ENCODE results near the gene RTKN. TPM values are rescaled to one million over a fixed set of nuclear protein-coding genes. Genes with fewer than 3 reads are reported as not detected.

The RTKN gene
- total and polyA plus RNA-seq, 2 of the 13 experiments (the other 11 are each of a cell fraction or from before 2014, with no cell fraction given), result 159 to 166 TPM

DNA sequence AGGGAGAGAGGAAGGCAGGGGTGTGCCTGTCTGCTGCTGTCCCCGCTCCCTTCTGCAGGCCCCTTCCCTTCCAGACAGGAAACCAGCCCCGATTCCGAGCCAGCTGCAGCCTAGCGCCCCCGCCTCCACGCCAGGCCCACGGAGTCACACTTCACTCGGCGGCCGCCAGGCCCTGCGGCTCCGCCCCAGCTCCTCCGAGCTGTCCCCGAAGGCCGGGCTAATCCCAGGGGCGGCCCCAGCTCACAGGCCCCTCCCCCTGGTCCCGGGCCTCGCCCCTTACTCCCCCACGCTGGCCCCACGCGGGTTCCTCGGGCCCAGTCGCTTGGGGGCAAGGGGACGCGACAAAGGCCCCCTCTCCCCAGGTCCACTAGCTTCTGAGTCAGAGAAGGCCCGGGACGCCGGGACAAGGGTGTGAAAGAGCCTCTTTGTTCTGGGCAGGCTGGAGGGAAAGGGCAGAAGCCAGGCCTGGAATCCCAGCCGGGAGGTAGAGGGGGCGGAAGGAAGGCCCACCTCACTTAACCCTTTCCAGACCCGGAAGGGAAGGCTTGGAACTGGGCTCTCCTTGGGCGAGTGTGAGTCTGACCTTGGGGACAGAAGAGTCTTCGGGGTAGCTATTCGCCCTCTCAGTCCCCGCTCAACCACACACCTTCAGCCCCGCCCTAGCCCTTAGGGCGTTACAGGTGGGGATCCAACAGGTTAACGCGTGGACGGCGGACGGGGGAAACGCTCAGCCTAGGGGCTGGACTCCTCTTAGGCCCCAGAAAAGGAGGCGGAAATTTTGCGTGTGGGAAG is 1.2 kb downstream of the RTKN start (continued):
- TF ChIP-seq, protein P1, sequence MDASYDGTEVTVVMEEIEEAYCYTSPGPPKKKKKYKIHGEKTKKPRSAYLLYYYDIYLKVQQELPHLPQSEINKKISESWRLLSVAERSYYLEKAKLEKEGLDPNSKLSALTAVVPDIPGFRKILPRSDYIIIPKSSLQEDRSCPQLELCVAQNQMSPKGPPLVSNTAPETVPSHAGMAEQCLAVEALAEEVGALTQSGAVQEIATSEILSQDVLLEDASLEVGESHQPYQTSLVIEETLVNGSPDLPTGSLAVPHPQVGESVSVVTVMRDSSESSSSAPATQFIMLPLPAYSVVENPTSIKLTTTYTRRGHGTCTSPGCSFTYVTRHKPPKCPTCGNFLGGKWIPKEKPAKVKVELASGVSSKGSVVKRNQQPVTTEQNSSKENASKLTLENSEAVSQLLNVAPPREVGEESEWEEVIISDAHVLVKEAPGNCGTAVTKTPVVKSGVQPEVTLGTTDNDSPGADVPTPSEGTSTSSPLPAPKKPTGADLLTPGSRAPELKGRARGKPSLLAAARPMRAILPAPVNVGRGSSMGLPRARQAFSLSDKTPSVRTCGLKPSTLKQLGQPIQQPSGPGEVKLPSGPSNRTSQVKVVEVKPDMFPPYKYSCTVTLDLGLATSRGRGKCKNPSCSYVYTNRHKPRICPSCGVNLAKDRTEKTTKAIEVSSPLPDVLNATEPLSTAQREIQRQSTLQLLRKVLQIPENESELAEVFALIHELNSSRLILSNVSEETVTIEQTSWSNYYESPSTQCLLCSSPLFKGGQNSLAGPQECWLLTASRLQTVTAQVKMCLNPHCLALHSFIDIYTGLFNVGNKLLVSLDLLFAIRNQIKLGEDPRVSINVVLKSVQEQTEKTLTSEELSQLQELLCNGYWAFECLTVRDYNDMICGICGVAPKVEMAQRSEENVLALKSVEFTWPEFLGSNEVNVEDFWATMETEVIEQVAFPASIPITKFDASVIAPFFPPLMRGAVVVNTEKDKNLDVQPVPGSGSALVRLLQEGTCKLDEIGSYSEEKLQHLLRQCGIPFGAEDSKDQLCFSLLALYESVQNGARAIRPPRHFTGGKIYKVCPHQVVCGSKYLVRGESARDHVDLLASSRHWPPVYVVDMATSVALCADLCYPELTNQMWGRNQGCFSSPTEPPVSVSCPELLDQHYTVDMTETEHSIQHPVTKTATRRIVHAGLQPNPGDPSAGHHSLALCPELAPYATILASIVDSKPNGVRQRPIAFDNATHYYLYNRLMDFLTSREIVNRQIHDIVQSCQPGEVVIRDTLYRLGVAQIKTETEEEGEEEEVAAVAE (CRISPR knock-in tag; IDR thresholded peaks at IDR 0.05; ENCODE audit: borderline replicate concordance), result peak; percentile 74; the same call in 1 of the 2 replicates
- TF ChIP-seq ARNTL (CRISPR knock-in tag; IDR thresholded peaks at IDR 0.05) (peak; percentile 76), FOXK2 (IDR thresholded peaks at IDR 0.05) (no peak), RBAK (CRISPR knock-in tag; IDR thresholded peaks at IDR 0.05) (0 out of 2 replicates have a peak, but pooled peaks have one; percentile 61), ZNF326 (CRISPR knock-in tag; IDR thresholded peaks at IDR 0.05; ENCODE audit: borderline replicate concordance) (no peak), ZNF788 (CRISPR knock-in tag; IDR thresholded peaks at IDR 0.05; ENCODE audit: borderline replicate concordance) (peak; percentile 90; the same call in 1 of the 2 replicates), EZH2 (conservative IDR thresholded peaks at IDR 0.05; ENCODE audit: low read depth, low read length) (no peak), ZNF430 (CRISPR knock-in tag; IDR thresholded peaks at IDR 0.05) (peak; percentile 99), ZSCAN20 (CRISPR knock-in tag; IDR thresholded peaks at IDR 0.05; ENCODE audit: borderline replicate concordance) (peak; percentile 71), JARID2 (CRISPR knock-in tag; IDR thresholded peaks at IDR 0.05; ENCODE audit: insufficient replicate concordance) (no peak), IRF2 (CRISPR knock-in tag; IDR thresholded peaks at IDR 0.05) (peak; percentile 58; the same call in 1 of the 2 replicates), EEA1 (CRISPR knock-in tag; IDR thresholded peaks at IDR 0.05; ENCODE audit: borderline replicate concordance) (no peak), SIX4 (CRISPR knock-in tag; IDR thresholded peaks at IDR 0.05) (no peak), REXO4 (CRISPR knock-in tag; IDR thresholded peaks at IDR 0.05; ENCODE audit: borderline replicate concordance) (no peak), SALL1 (CRISPR knock-in tag; IDR thresholded peaks at IDR 0.05) (peak; percentile 97)
- TF ChIP-seq, protein P2, sequence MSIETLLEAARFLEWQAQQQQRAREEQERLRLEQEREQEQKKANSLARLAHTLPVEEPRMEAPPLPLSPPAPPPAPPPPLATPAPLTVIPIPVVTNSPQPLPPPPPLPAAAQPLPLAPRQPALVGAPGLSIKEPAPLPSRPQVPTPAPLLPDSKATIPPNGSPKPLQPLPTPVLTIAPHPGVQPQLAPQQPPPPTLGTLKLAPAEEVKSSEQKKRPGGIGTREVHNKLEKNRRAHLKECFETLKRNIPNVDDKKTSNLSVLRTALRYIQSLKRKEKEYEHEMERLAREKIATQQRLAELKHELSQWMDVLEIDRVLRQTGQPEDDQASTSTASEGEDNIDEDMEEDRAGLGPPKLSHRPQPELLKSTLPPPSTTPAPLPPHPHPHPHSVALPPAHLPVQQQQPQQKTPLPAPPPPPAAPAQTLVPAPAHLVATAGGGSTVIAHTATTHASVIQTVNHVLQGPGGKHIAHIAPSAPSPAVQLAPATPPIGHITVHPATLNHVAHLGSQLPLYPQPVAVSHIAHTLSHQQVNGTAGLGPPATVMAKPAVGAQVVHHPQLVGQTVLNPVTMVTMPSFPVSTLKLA (IDR thresholded peaks at IDR 0.05), result no peak
- TF ChIP-seq, protein P3, sequence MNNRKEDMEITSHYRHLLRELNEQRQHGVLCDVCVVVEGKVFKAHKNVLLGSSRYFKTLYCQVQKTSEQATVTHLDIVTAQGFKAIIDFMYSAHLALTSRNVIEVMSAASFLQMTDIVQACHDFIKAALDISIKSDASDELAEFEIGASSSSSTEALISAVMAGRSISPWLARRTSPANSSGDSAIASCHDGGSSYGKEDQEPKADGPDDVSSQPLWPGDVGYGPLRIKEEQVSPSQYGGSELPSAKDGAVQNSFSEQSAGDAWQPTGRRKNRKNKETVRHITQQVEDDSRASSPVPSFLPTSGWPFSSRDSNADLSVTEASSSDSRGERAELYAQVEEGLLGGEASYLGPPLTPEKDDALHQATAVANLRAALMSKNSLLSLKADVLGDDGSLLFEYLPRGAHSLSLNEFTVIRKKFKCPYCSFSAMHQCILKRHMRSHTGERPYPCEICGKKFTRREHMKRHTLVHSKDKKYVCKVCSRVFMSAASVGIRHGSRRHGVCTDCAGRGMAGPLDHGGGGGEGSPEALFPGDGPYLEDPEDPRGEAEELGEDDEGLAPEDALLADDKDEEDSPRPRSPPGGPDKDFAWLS (CRISPR knock-in tag; IDR thresholded peaks at IDR 0.05; ENCODE audit: borderline replicate concordance), result no peak; the same call in 1 of the 2 replicates
- TF ChIP-seq, protein P4, sequence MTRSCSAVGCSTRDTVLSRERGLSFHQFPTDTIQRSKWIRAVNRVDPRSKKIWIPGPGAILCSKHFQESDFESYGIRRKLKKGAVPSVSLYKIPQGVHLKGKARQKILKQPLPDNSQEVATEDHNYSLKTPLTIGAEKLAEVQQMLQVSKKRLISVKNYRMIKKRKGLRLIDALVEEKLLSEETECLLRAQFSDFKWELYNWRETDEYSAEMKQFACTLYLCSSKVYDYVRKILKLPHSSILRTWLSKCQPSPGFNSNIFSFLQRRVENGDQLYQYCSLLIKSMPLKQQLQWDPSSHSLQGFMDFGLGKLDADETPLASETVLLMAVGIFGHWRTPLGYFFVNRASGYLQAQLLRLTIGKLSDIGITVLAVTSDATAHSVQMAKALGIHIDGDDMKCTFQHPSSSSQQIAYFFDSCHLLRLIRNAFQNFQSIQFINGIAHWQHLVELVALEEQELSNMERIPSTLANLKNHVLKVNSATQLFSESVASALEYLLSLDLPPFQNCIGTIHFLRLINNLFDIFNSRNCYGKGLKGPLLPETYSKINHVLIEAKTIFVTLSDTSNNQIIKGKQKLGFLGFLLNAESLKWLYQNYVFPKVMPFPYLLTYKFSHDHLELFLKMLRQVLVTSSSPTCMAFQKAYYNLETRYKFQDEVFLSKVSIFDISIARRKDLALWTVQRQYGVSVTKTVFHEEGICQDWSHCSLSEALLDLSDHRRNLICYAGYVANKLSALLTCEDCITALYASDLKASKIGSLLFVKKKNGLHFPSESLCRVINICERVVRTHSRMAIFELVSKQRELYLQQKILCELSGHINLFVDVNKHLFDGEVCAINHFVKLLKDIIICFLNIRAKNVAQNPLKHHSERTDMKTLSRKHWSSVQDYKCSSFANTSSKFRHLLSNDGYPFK (CRISPR knock-in tag; IDR thresholded peaks at IDR 0.05; ENCODE audit: borderline replicate concordance), result peak; percentile 79; the same call in 1 of the 2 replicates
